H9 (cell line): ENCODE data around the gene HES3. TPM values are rescaled to one million over a fixed set of nuclear protein-coding genes. Genes with fewer than 3 reads are reported as not detected.

ENCODE experiments used
- DNase-seq: peaks from one replicate; pipeline ENCODE4 v3.0.0-alpha.2; 2017
- H2AFZ ChIP-seq: one replicate; pipeline ENCODE4 v1.6.1; 2013; ENCODE audit warnings: mild to moderate bottlenecking, low read length, control low read depth, moderate library complexity
- H2AK5ac ChIP-seq: 2 replicates; pipeline ENCODE4 v1.6.1; 2013; ENCODE audit warnings: low read length, control low read depth, mixed read lengths; ENCODE audit not compliant: insufficient read length
- H2BK120ac ChIP-seq: one replicate; pipeline ENCODE4 v1.6.1; 2013; ENCODE audit warnings: low read depth, mild to moderate bottlenecking, low read length, control low read depth, inconsistent platforms; ENCODE audit not compliant: poor library complexity, severe bottlenecking
- H2BK12ac ChIP-seq: 2 replicates; pipeline ENCODE4 v1.6.1; 2013; ENCODE audit warnings: low read length, control low read depth, mixed read lengths, low read depth; ENCODE audit not compliant: insufficient read length
- H2BK15ac ChIP-seq: 2 replicates; pipeline ENCODE4 v1.6.1; 2013; ENCODE audit warnings: low read depth, low read length, control low read depth
- H2BK20ac ChIP-seq: one replicate; pipeline ENCODE4 v1.6.1; 2013; ENCODE audit warnings: low read depth, mild to moderate bottlenecking, low read length, control low read depth, inconsistent platforms; ENCODE audit not compliant: poor library complexity, severe bottlenecking
- H2BK5ac ChIP-seq: 2 replicates; pipeline ENCODE4 v1.6.1; 2013; ENCODE audit warnings: low read length, control low read depth, mixed read lengths; ENCODE audit not compliant: insufficient read length
- H3K14ac ChIP-seq: 2 replicates; pipeline ENCODE4 v1.6.1; 2013; ENCODE audit warnings: low read length, control low read depth; ENCODE audit not compliant: insufficient read depth
- H3K18ac ChIP-seq: 2 replicates; pipeline ENCODE4 v1.6.1; 2013; ENCODE audit warnings: low read depth, mild to moderate bottlenecking, mixed read lengths, low read length, control low read depth; ENCODE audit not compliant: insufficient read length
- H3K23ac ChIP-seq: 2 replicates; pipeline ENCODE4 v1.6.1; 2013; ENCODE audit warnings: low read length, control low read depth, mixed read lengths, low read depth; ENCODE audit not compliant: insufficient read length
- H3K23me2 ChIP-seq: 2 replicates; pipeline ENCODE4 v1.6.1; 2013; ENCODE audit warnings: low read depth, mild to moderate bottlenecking, mixed read lengths, low read length, control low read depth; ENCODE audit not compliant: insufficient read length, poor library complexity, severe bottlenecking
- H3K27ac ChIP-seq: 2 replicates; pipeline ENCODE4 v1.5.1; 2013; ENCODE audit warnings: low read length, control low read depth, mixed read lengths, low read depth; ENCODE audit not compliant: insufficient read length
- H3K27me3 ChIP-seq: 2 replicates; pipeline ENCODE4 v1.6.1; 2013; ENCODE audit warnings: low read length, control low read depth, inconsistent platforms; ENCODE audit not compliant: insufficient read depth
- H3K4ac ChIP-seq: 2 replicates; pipeline ENCODE4 v1.6.1; 2013; ENCODE audit warnings: low read depth, mild to moderate bottlenecking, control low read depth, inconsistent platforms, low read length, moderate library complexity
- H3K4me1 ChIP-seq: 2 replicates; pipeline ENCODE4 v1.6.1; 2013; ENCODE audit warnings: low read length, control low read depth, inconsistent platforms; ENCODE audit not compliant: insufficient read depth
- H3K4me2 ChIP-seq: 2 replicates; pipeline ENCODE4 v1.6.1; 2013; ENCODE audit warnings: low read length, control low read depth, mixed read lengths; ENCODE audit not compliant: insufficient read length, insufficient read depth
- H3K56ac ChIP-seq: 2 replicates; pipeline ENCODE4 v1.6.1; 2013; ENCODE audit warnings: low read depth, mild to moderate bottlenecking, mixed read lengths, low read length, control low read depth; ENCODE audit not compliant: insufficient read length
- H3K79me1 ChIP-seq: 2 replicates; pipeline ENCODE4 v1.6.1; 2013; ENCODE audit warnings: low read depth, mild to moderate bottlenecking, moderate library complexity, low read length, control low read depth, inconsistent platforms; ENCODE audit not compliant: insufficient read depth, poor library complexity, severe bottlenecking
- H3K79me2 ChIP-seq: 2 replicates; pipeline ENCODE4 v1.6.1; 2013; ENCODE audit warnings: low read length, control low read depth, inconsistent platforms; ENCODE audit not compliant: insufficient read depth
- H3K9ac ChIP-seq: 2 replicates; pipeline ENCODE4 v1.6.1; 2013; ENCODE audit warnings: low read length, control low read depth, mixed read lengths; ENCODE audit not compliant: insufficient read length; ENCODE audit errors: extremely low read depth
- H3K9me3 ChIP-seq: one replicate; pipeline ENCODE4 v1.6.1; 2013; ENCODE audit warnings: low read depth, low read length, inconsistent platforms; ENCODE audit not compliant: control insufficient read depth
- H3T11ph ChIP-seq: one replicate; pipeline ENCODE4 v1.6.1; 2013; ENCODE audit warnings: mild to moderate bottlenecking, low read length, control low read depth, inconsistent platforms
- H4K20me1 ChIP-seq: one replicate; pipeline ENCODE4 v1.6.1; 2013; ENCODE audit not compliant: control insufficient read depth, insufficient read length, insufficient read depth
- H4K5ac ChIP-seq: 2 replicates; pipeline ENCODE4 v1.6.1; 2013; ENCODE audit warnings: low read depth, mild to moderate bottlenecking, mixed read lengths, low read length, control low read depth; ENCODE audit not compliant: insufficient read length
- H4K8ac ChIP-seq: replicated peaks from 2 replicates; pipeline ENCODE4 v1.6.1; 2013; ENCODE audit warnings: low read length, control low read depth, mixed read lengths, low read depth; ENCODE audit not compliant: insufficient read length
- H4K91ac ChIP-seq: 2 replicates; pipeline ENCODE4 v1.6.1; 2013; ENCODE audit warnings: low read depth, mild to moderate bottlenecking, moderate library complexity, mixed read lengths, low read length, control low read depth; ENCODE audit not compliant: insufficient read length
- H3K27ac Mint-ChIP-seq, 3 experiments: 2 replicates in 2 of 3; 3 replicates in 1 of 3; pipeline ENCODE4 v1.8.0; 2020 to 2021; ENCODE audit warnings: mixed read lengths in 3 of 3, mild to moderate bottlenecking in 1 of 3, moderate library complexity in 1 of 3
- H3K27me3 Mint-ChIP-seq: 2 replicates; pipeline ENCODE4 v1.8.0; 2021; ENCODE audit warnings: low read depth, mild to moderate bottlenecking, moderate library complexity, mixed read lengths
- H3K36me3 Mint-ChIP-seq, 3 experiments: 2 replicates in 2 of 3; 3 replicates in 1 of 3; pipeline ENCODE4 v1.8.0; 2020 to 2021; ENCODE audit warnings: low read depth in 3 of 3, mixed read lengths in 3 of 3; ENCODE audit not compliant: insufficient read depth in 1 of 3
- H3K4me1 Mint-ChIP-seq, 2 experiments: 2 replicates each; pipeline ENCODE4 v1.8.0; 2020; ENCODE audit warnings: mixed read lengths in 2 of 2
- H3K4me3 Mint-ChIP-seq, 2 experiments: 2 replicates in 1 of 2; 3 replicates in 1 of 2; pipeline ENCODE4 v1.8.0; 2020 to 2021; ENCODE audit warnings: mild to moderate bottlenecking in 2 of 2, mixed read lengths in 2 of 2, moderate library complexity in 1 of 2
- H3K9me3 Mint-ChIP-seq, 2 experiments: 2 replicates in 1 of 2; 3 replicates in 1 of 2; pipeline ENCODE4 v1.8.0; 2020; ENCODE audit warnings: mild to moderate bottlenecking in 2 of 2, mixed read lengths in 2 of 2, moderate library complexity in 1 of 2
- CTCF ChIP-seq: fragments of 200-600 bp; sonication (generic); conservative IDR thresholded peaks from 3 replicates; pipeline ENCODE4 v1.8.0; 2021; ENCODE audit warnings: antibody characterized with exemption, mild to moderate bottlenecking
- WGBS: extraction: QIAGEN DNeasy Blood & Tissue Kit; methylation state at CpG from one replicate; pipeline ENCODE4 v1.1.7; 2013; ENCODE audit warnings: missing lambda C conversion rate, low lambda C conversion rate, mixed read lengths; ENCODE audit not compliant: insufficient read length; ENCODE audit errors: extremely low coverage; 5-methylcytosine and 5-hydroxymethylcytosine counted together
- total RNA-seq: library from RNA; stranded (reverse); gene quantifications from 2 replicates; pipeline ENCODE4 v1.2.1, GENCODE V29; 2021

HES3 gene
- total RNA-seq, 1 experiment from 2014 or later: 89.9 TPM

GRCh38 chr1:6271006-6271405 lies 27.0 kb downstream of the HES3 start:
- no peaks in the 10 kb centered on the region; the same call in 1 of the 2 replicates for H3K27me3 Mint-ChIP-seq
- H3K9me3 ChIP-seq: no peaks in the 10 kb centered on the region
- H3K23ac ChIP-seq: no peak overlapping the region
- no peak overlapping the region for H2BK5ac ChIP-seq
- no peak overlapping the region for H3K14ac ChIP-seq
- no peaks in the 10 kb centered on the region for H3K27me3 ChIP-seq
- no CpG with 5 or more reads among the region's 4 CpGs for WGBS
- H3K4me1 ChIP-seq: 0 out of 2 replicates have a peak, but pooled peaks cover 4% of the 10 kb centered on the region
- peak overlapping the region in 1 of 3 experiments; percentile 62; a peak in 2 of 7 replicates for H3K27ac Mint-ChIP-seq
- TF ChIP-seq CTCF: no peak
- no peak overlapping the region for H2AFZ ChIP-seq
- no peaks in the 10 kb centered on the region for H3K23me2 ChIP-seq
- no peak overlapping the region for H3K56ac ChIP-seq
- H2BK15ac ChIP-seq: no peak overlapping the region
- H4K5ac ChIP-seq: no peak overlapping the region
- no peak overlapping the region for H2BK12ac ChIP-seq
- H3K79me1 ChIP-seq: no peaks in the 10 kb centered on the region
- no peak overlapping the region for H3K27ac ChIP-seq
- no peak overlapping the region for H2AK5ac ChIP-seq
- H4K91ac ChIP-seq: no peak overlapping the region
- no peak overlapping the region for H4K8ac ChIP-seq
- H3K4me3 Mint-ChIP-seq: no peak overlapping the region
- H2BK120ac ChIP-seq: no peak overlapping the region
- no peak overlapping the region for H3K4ac ChIP-seq
- no peaks in the 10 kb centered on the region for H4K20me1 ChIP-seq
- H3K4me1 Mint-ChIP-seq: peaks cover 17 to 26% of the 10 kb centered on the region in 2 experiments
- no peaks in the 10 kb centered on the region for H3K9me3 Mint-ChIP-seq
- no peak overlapping the region for H2BK20ac ChIP-seq
- DNase-seq: no peak
- no peak overlapping the region for H3T11ph ChIP-seq
- no peaks in the 10 kb centered on the region for H3K36me3 Mint-ChIP-seq
- no peak overlapping the region for H3K4me2 ChIP-seq
- no peaks in the 10 kb centered on the region for H3K79me2 ChIP-seq
- no peak overlapping the region for H3K9ac ChIP-seq
- no peak overlapping the region for H3K18ac ChIP-seq
